CD4-positive, CD25-positive, alpha-beta regulatory T cell (primary cell): Measurements from ENCODE around the gene TP53TG3D. TPM values are rescaled to one million over a fixed set of nuclear protein-coding genes. Genes with fewer than 3 reads are reported as not detected.
"Not testable (repeated sequence)": the region's sequence is repeated elsewhere in the genome, so short reads cannot be mapped to it uniquely, and the experiment has no call there.

ENCODE experiments used
- ATAC-seq, 2 donors: fragments of 150-1000 bp; cut with Tn5 transposase; one replicate each; pipeline ENCODE4 v1.10.0; 2021; ENCODE audit warnings: low read depth in 2 of 2, moderate number of reproducible peaks in 2 of 2, moderate library complexity in 1 of 2
- DNase-seq, 3 donors: peaks; one replicate each; pipeline versions ENCODE4 v3.0.0 to v3.0.0-alpha.2; 2012 to 2022; ENCODE audit warnings: mixed read lengths in 1 of 3
- H3K27ac ChIP-seq: one replicate; pipeline ENCODE4 v1.7.0; 2013; ENCODE audit warnings: mild to moderate bottlenecking, low read length; ENCODE audit not compliant: insufficient read depth, poor library complexity, severe bottlenecking
- H3K27me3 ChIP-seq: one replicate; pipeline ENCODE4 v1.7.0; 2013; ENCODE audit warnings: low read length; ENCODE audit not compliant: control insufficient read depth, insufficient read depth
- H3K36me3 ChIP-seq: one replicate; pipeline ENCODE4 v1.7.0; 2013; ENCODE audit warnings: mild to moderate bottlenecking, low read length, moderate library complexity; ENCODE audit not compliant: control insufficient read depth, insufficient read depth
- H3K4me1 ChIP-seq: 2 replicates; pipeline ENCODE4 v1.7.0; 2013; ENCODE audit warnings: mild to moderate bottlenecking, low read length; ENCODE audit not compliant: insufficient read depth, control insufficient read depth, poor library complexity, severe bottlenecking
- H3K4me3 ChIP-seq: one replicate; pipeline ENCODE4 v1.7.0; 2013; ENCODE audit warnings: low read depth, mild to moderate bottlenecking, low read length, moderate library complexity
- H3K9me3 ChIP-seq, 2 experiments: 1 replicate in 1 of 2; 2 replicates in 1 of 2; pipeline ENCODE4 v1.7.0; 2013; ENCODE audit warnings: low read length in 2 of 2, mild to moderate bottlenecking in 1 of 2, moderate library complexity in 1 of 2; ENCODE audit not compliant: control insufficient read depth in 2 of 2
- H3K27ac Mint-ChIP-seq, 3 donors: one replicate each; pipeline ENCODE4 v1.8.0; 2020 to 2022; ENCODE audit warnings: mild to moderate bottlenecking in 3 of 3, mixed read lengths in 3 of 3, moderate library complexity in 2 of 3
- H3K27me3 Mint-ChIP-seq: one replicate; pipeline ENCODE4 v1.8.0; 2022; ENCODE audit warnings: mild to moderate bottlenecking, mixed read lengths
- H3K36me3 Mint-ChIP-seq: one replicate; pipeline ENCODE4 v1.8.0; 2020; ENCODE audit warnings: mixed read lengths
- H3K4me1 Mint-ChIP-seq, 4 donors: one replicate each; pipeline ENCODE4 v1.8.0; 2020 to 2022; ENCODE audit warnings: mixed read lengths in 4 of 4, mild to moderate bottlenecking in 1 of 4
- H3K4me3 Mint-ChIP-seq, 4 donors: one replicate each; pipeline ENCODE4 v1.8.0; 2020 to 2022; ENCODE audit warnings: mild to moderate bottlenecking in 4 of 4, mixed read lengths in 4 of 4, moderate library complexity in 3 of 4
- H3K9me3 Mint-ChIP-seq, 7 donors: one replicate each; pipeline ENCODE4 v1.8.0; 2020 to 2022; ENCODE audit warnings: mixed read lengths in 7 of 7, mild to moderate bottlenecking in 3 of 7, moderate library complexity in 2 of 7
- polyA plus RNA-seq, 4 donors: library from polyadenylated mRNA; unstranded; fragments of 300-500 nt; fragmentation: Illumina TruSeq; gene quantifications; one replicate each; pipeline ENCODE4 v1.2.3, GENCODE V29; 2021
- total RNA-seq: library from RNA; stranded (reverse); gene quantifications from one replicate; pipeline ENCODE4 v1.2.3, GENCODE V29; 2022

TP53TG3D gene
- total and polyA plus RNA-seq, 5 donors from 2014 or later = 0.32 to 0.67 TPM; not detected in 3

DNA sequence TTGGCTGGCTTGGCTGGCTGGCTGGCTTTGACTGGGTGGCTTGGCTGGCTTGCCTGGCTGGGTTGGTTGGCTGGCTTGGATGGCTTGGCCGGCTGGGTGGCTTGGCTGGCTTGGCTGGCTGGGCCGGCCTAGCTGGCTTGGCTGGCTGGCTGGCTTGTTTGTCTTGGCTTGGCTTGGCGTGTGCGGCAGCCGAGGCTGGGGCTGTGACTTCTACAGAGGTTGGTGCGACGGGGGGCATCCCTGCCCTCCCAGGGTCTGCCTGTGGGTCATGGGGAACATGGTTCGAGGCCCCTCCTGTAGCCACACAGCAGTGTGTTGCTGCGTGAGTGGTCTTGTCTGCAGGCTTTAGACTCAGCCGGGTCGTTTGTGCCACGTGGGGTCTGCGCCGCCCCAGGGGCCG is 33.1 kb downstream of the TP53TG3D start:
- not testable (repeated sequence) for H3K27ac ChIP-seq, H3K9me3 Mint-ChIP-seq, H3K4me1 Mint-ChIP-seq, ATAC-seq, H3K4me1 ChIP-seq, H3K4me3 Mint-ChIP-seq, H3K36me3 ChIP-seq, H3K27ac Mint-ChIP-seq, H3K9me3 ChIP-seq, H3K36me3 Mint-ChIP-seq, H3K27me3 ChIP-seq, DNase-seq, H3K27me3 Mint-ChIP-seq, H3K4me3 ChIP-seq

DNA sequence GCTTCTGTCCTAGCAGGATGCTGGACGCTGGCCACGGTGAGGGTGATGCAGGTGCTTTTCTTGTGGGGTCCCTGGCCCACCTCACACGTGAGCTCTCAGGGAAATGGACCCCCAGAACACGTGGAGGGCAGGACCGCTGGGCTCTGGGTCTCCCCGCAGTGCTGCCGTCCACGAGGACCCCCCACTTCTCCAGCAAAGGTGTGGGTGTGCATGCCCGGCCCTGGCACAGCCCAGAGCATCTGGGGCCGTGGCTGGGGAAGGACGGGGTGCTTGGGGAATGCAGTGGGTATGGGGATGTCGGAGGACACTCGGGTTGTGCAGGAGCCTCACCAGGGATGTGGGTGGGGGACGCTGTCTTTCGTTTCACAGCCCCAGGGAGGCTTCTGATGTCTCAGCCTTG is 34.7 kb downstream of the TP53TG3D start:
- H3K36me3 Mint-ChIP-seq, DNase-seq, H3K9me3 Mint-ChIP-seq, H3K27me3 ChIP-seq, H3K4me1 ChIP-seq, H3K4me3 Mint-ChIP-seq, H3K27me3 Mint-ChIP-seq, H3K27ac ChIP-seq, H3K4me1 Mint-ChIP-seq, H3K36me3 ChIP-seq, ATAC-seq, H3K4me3 ChIP-seq, H3K27ac Mint-ChIP-seq, H3K9me3 ChIP-seq: not testable (repeated sequence)

GRCh38 chr16:32289197-32289596 is 36.1 kb downstream of the TP53TG3D start:
- not testable (repeated sequence) for H3K27ac Mint-ChIP-seq, H3K4me1 ChIP-seq, H3K27me3 Mint-ChIP-seq, H3K27me3 ChIP-seq, DNase-seq, H3K27ac ChIP-seq, H3K9me3 Mint-ChIP-seq, H3K4me3 ChIP-seq, H3K4me3 Mint-ChIP-seq, H3K36me3 Mint-ChIP-seq, H3K4me1 Mint-ChIP-seq, H3K36me3 ChIP-seq, H3K9me3 ChIP-seq
- peak in 1 of 2 donors; percentile 16 for ATAC-seq

DNA sequence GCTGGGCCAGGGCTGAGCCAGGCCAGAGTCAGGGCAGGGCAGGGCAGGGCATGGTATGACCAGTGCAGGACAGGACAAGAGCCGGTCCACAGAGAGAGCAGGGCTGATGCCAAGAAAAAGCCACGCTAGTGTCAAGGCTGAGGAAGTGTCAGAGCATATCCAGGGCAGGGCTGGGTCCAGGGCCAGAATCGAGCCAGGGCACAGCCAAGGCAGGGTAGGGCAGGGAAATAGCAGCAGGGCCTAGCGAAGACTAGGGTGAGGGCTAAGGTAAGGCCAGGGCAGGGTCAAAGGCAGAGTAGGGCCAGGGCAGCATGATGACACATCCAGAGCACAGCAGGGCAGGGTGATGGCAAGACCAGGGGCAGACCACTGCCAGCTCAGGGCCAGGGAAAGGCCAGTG is 49.7 kb downstream of the TP53TG3D start:
- H3K4me3 ChIP-seq, ATAC-seq, H3K4me1 Mint-ChIP-seq, H3K4me1 ChIP-seq, H3K36me3 ChIP-seq, DNase-seq, H3K4me3 Mint-ChIP-seq, H3K27me3 ChIP-seq, H3K9me3 ChIP-seq, H3K36me3 Mint-ChIP-seq, H3K27ac ChIP-seq, H3K9me3 Mint-ChIP-seq, H3K27me3 Mint-ChIP-seq, H3K27ac Mint-ChIP-seq: not testable (repeated sequence)
